HG03432 (cell line): ENCODE results near the gene BTBD6.

Experiments used
- ATAC-seq: cut with Tn5 transposase; IDR thresholded peaks from one replicate; pipeline ENCODE4 v1.9.1; 2021; ENCODE audit warnings: mild to moderate bottlenecking, moderate library complexity; ENCODE audit not compliant: unreplicated experiment

BTBD6 gene

DNA sequence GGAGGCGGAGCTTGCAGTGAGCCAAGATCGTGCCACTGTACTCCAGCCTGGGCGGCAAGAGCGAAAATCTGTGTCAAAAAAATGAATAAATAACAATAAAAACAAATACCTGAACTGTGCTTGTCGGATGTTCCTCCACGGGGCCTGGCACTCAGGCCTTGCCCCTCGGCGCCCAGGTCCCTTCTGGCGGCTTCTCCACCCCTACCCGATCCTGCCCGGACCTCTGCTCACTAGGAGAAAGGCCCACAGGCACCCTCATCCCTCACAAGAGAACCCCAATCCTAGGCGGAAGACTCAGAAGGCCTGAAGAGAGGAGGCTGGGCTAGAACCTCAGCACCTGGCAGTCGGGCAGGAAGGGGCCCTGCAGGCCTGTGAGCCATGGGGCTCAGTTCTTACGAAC, 21.0 kb upstream of the BTBD6 start:
- no peak for ATAC-seq

DNA sequence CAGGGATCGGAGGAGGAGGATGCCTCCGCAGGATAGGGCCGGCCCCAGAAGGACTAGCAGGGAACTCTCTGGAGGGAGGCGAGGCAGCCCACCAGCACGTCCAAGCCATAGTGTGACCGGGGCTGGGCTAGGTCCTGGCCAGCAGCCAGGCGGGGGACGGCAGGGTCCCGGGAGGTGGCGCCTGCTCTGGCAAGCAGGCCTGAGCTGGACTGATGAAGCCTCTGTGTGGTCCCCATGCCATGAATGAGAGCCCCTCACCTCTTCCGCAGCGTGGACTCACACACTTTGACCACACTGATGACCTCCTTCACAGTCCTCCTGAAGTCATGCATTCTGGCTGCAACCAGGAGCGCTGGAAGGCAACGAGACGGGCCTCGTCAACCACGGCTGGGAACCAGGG, 19.8 kb upstream of the BTBD6 start:
- ATAC-seq, result no peak

- ATAC-seq, result no peak
Measured at GRCh38 chr14:105229099-105229655, 19.2 kb upstream of the BTBD6 start.

- no peak for ATAC-seq
Measured at GRCh38 chr14:105240811-105241576, 7.3 kb upstream of the BTBD6 start.

- no peak for ATAC-seq
Measured at GRCh38 chr14:105241641-105242040, 6.7 kb upstream of the BTBD6 start.

- no peak for ATAC-seq
Measured at GRCh38 chr14:105244334-105244733, 4.0 kb upstream of the BTBD6 start.

- ATAC-seq, result no peak
Measured at GRCh38 chr14:105247026-105247425, 1.3 kb upstream of the BTBD6 start.

DNA sequence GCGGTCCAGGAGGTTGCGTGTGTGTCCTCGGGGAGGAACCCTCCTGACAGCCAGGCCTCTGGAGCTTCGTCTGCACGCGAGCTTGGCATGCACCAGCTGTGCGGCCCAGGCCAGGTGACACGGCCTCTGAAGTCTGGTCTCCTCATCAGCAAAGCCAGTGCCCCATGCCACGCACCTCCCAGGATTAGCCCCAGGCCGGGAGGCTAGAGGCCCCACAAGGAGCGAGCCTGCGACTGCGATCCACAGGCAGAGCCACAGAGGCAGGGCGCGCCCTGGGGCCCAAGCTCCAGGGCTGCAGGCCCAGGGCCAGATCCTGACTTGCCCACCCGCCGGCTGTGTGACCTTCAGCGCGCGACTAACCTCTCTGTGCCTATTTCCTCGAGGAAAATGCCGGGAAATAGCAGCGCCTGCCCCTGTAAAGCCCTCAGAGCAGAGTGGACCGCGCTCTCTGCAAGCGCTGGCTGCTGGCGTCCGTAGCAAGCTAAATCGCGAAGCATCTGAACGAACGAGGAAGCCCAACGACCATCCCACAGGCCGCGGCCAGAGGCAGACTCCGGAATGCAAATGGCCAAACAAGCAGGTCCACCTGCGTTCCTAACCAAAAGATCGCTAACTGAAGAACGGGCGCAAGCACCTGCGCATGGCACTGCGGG, 492 bp upstream of the BTBD6 start:
- ATAC-seq, result peak; percentile 26

GRCh38 chr14:105249182-105250007, 1.1 kb downstream of the BTBD6 start:
- ATAC-seq, result no peak

GRCh38 chr14:105250008-105250366, 1.7 kb downstream of the BTBD6 start:
- no peak for ATAC-seq

DNA sequence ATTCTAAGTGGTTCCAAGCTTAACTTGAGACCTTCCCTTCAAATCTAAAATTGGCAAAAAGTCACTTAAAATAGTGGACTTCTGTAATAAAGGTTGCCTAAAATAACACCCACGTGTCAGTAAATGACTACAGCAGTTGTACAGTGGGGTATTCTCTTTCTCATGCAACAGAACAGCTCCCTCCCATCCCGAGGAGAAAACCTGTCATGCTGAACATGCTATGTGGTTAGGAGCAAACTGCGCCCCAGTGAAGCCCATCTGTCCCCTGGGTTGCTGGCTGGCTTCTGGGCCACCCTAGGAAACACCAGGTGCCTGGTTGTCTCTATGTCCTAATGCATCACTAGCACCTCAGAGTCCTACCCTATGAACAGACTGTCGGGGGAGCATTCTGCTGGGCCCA, 2.7 kb downstream of the BTBD6 start:
- no peak for ATAC-seq

DNA sequence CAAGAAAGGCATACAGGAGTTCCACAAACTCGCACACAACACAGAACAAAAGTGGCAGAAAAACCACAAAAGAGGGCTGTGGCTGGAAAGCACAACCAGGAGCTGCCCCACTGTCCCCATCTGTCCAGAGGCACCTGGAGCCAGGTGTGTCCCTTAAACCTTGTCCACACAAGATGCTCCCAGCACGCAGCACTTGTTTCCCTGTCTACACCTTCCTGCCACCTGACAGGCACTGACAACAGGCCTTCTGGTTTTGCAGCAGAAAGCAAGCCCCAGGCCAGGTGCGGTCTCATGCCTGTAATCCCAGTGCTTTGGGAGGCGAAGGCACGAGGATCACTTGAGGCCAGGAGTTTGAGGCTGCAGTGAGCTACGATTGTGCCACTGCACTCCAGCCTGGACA, 3.6 kb downstream of the BTBD6 start:
- ATAC-seq, result no peak

GRCh38 chr14:105252552-105253328, 4.4 kb downstream of the BTBD6 start:
- ATAC-seq, result no peak

DNA sequence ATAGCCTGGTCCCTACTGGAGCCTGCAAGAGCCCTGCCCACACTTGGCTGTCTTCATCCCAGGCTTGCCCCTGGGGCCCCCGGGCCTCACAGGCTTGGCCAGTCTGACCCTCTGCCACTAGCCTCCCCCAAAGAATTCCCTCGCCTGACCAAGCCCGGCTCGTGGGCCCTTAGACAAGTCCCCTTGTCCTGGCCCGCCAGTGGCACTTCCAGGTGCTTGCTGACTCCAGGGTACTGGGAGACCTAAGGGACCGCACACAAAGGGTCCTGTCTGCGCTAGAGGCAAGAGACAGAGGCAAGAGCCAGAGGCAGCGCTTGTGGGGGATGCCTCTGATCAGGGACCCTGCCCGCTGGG, 5.0 kb downstream of the BTBD6 start:
- no peak for ATAC-seq

DNA sequence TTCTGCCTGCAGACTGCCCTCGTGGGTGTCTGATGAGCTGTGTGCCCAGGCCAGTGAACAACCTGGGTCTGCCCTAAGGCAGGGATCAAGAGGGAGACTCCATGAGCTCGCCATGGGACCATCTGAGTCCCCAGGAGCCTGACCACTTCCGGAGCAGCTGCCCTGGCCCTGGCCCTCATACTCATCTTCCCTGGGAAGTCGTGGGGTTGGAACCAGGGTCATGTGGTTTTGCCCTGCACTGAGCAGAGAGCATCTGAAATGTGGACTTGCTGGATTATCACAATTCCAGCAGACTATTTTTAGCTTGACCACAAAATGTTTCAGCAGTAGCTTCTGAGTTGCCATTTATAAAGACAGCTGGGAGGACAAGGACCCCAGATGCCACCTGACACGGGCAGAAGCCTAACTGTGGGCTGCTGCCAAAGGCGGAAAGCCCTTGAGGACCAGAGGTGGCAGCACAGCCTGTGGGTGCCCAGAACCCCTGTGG, 6.7 kb downstream of the BTBD6 start:
- ATAC-seq, result no peak

GRCh38 chr14:105256292-105256960, 8.1 kb downstream of the BTBD6 start:
- ATAC-seq, result no peak

DNA sequence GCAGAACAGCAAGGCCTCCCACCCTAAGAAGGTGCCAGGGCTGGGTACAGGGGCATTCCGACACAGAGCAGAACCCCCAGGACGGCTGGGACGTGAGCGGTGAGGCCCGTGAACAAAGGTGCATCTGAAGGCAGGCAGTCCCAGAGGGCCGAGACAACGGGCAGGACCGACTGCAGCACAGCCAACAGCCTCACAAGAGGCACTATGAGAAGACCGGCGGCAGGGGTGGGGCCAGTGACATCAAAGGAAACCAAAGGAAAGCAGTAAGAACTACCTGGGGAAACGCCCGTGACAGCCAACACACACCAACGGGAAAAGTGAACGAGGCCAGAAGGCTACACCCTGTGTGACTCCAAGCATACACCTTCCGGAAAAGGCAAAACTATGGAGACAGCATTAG, 9.1 kb downstream of the BTBD6 start:
- no peak for ATAC-seq

DNA sequence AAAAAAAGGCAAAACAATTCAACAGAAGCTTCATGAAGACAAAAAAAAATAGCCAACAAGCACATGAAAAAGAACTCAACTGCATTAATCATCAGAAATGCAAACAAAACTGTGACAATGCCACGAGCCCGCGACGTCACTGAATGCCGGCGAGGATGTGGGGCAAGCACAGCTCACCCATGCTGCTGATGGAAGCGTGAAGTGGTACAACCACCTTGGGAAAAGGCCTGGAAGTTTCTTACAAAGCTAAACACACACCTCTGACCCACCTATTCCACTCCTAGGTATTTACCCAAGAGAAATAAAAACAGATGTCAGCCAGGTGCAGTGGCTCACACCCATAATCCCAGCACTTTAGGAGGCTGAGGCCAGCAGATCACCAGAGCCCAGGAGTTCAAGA, 10.5 kb downstream of the BTBD6 start:
- no peak for ATAC-seq

DNA sequence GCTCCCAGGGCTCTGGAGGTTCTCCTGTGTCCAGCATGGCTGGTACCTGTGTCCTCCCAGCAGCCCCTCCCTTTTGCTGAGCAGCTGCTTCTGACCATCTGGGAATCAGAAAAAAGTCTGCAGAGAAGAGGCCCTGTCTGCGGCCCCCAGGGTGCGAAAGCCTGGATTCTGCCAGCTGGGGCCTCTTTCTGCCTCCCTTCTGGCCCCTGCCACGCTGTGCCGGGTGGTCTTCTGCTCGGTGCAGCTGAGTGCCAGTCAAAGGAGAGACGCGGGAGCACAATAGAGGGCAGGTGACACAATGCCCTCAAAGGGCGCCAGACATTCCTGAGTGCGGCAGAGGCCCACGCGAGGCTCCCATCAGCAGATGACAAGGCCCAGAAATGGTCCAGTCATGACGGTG, 12.6 kb downstream of the BTBD6 start:
- ATAC-seq, result no peak

DNA sequence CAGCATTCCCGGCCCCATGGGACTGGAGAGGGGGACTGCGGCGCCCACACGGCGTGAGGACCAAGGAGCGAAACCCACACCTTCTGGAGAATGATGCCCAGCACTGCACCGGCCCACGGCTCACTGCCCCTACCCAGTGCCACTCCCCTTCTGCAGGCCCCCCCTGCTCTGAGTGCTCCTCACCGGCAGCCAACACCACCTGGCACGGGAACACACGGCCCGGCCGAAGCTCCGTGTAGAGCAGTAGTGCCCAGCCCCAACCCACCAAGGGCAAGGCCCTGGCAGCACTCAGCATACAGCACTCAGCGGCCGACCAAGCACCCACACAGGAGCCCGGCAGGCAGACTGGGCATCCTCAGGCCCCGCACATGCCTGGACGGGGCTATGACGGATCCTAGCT, 13.4 kb downstream of the BTBD6 start:
- no peak for ATAC-seq
